Dedifferentiated amniotic fluid mesenchymal stem cell (primary cell): Measurements from ENCODE around the gene SIGLEC12.

ENCODE experiments used
- DNase-seq: peaks from one replicate; pipeline ENCODE4 v3.0.0-alpha.2; 2016; ENCODE audit errors: extremely low spot score

SIGLEC12 gene

GRCh38 chr19:51501594-51502263 is at the start of gene SIGLEC12:
Gene SIGLEC12, minus strand, starts transcription at chr19:51501800. Its CDS starts 67 bp downstream, at chr19:51501733.
- DNase-seq: no peak

GRCh38 chr19:51550848-51551672 is 49.5 kb upstream of the SIGLEC12 start:
- DNase-seq: no peak

GRCh38 chr19:51549533-51550324 is 48.1 kb upstream of the SIGLEC12 start:
- DNase-seq: no peak

GRCh38 chr19:51548891-51549305 is 47.3 kb upstream of the SIGLEC12 start:
- DNase-seq: no peak

- no peak for DNase-seq
These were observed 46.6 kb upstream of the SIGLEC12 start for GRCh38 chr19:51548213-51548651.

- DNase-seq: no peak
These were observed 46.0 kb upstream of the SIGLEC12 start for GRCh38 chr19:51547397-51548212.

GRCh38 chr19:51546650-51547396 is 45.2 kb upstream of the SIGLEC12 start:
- no peak for DNase-seq

GRCh38 chr19:51546107-51546649 is 44.6 kb upstream of the SIGLEC12 start:
- no peak for DNase-seq

GRCh38 chr19:51544038-51544437 is 42.4 kb upstream of the SIGLEC12 start:
- DNase-seq: no peak

- no peak for DNase-seq
These were observed 41.1 kb upstream of the SIGLEC12 start for GRCh38 chr19:51542699-51543098.

GRCh38 chr19:51541458-51542357 is 40.1 kb upstream of the SIGLEC12 start:
- DNase-seq: no peak

GRCh38 chr19:51539821-51540366 is 38.3 kb upstream of the SIGLEC12 start:
- DNase-seq: no peak

GRCh38 chr19:51535535-51535934 is 33.9 kb upstream of the SIGLEC12 start:
- no peak for DNase-seq

- DNase-seq: no peak
These were observed 30.0 kb upstream of the SIGLEC12 start, which contains the start of gene SIGLEC6 for GRCh38 chr19:51531349-51532315. Gene SIGLEC6, minus strand, starts transcription at chr19:51531670. Its CDS starts 22 bp downstream, at chr19:51531648.

GRCh38 chr19:51530616-51531015 is 29.0 kb upstream of the SIGLEC12 start:
- DNase-seq: no peak

- DNase-seq: no peak
These were observed 27.7 kb upstream of the SIGLEC12 start for GRCh38 chr19:51529301-51529700.

GRCh38 chr19:51525651-51526050 is 24.1 kb upstream of the SIGLEC12 start:
- DNase-seq: no peak
